Heart right ventricle (tissue), 16 donors: ENCODE results near the gene GM2A. TPM values are rescaled to one million over a fixed set of nuclear protein-coding genes. Genes with fewer than 3 reads are reported as not detected.
A peak's percentile ranks its signal among the peaks of the same experiment; 100 is the strongest.

Experiments
- ATAC-seq, 8 donors: fragments of 200-7000 bp; cut with Tn5 transposase; one replicate each; pipeline ENCODE4 v1.9.1; 2020; ENCODE audit warnings: mild to moderate bottlenecking in 8 of 8, moderate library complexity in 8 of 8, moderate number of reproducible peaks in 1 of 8
- DNase-seq, 2 donors: peaks; one replicate each; pipeline ENCODE4 v3.0.0-alpha.2; 2020
- H3K27ac ChIP-seq, 10 donors: fragments of 200-600 bp; sonication (generic) in 2 of 10; one replicate each; pipeline versions ENCODE4 v1.5.0 to v1.8.0; 2020 to 2022; ENCODE audit warnings: mild to moderate bottlenecking in 3 of 10
- H3K27me3 ChIP-seq, 7 donors: fragments of 200-600 bp; one replicate each; pipeline ENCODE4 v1.8.0; 2021 to 2022; ENCODE audit warnings: mild to moderate bottlenecking in 2 of 7
- H3K36me3 ChIP-seq, 9 donors: fragments of 200-600 bp; sonication (generic) in 1 of 9; one replicate each; pipeline versions ENCODE4 v1.5.0 to v1.8.0; 2020 to 2022; ENCODE audit warnings: mild to moderate bottlenecking in 2 of 9
- H3K4me1 ChIP-seq, 9 donors: fragments of 200-600 bp; sonication (generic) in 1 of 9; one replicate each; pipeline versions ENCODE4 v1.5.0 to v1.8.0; 2020 to 2022; ENCODE audit warnings: mild to moderate bottlenecking in 4 of 9
- H3K4me3 ChIP-seq, 10 donors: fragments of 200-600 bp; sonication (generic) in 2 of 10; one replicate each; pipeline versions ENCODE4 v1.5.0 to v1.8.0; 2020 to 2022; ENCODE audit warnings: mild to moderate bottlenecking in 7 of 10, moderate library complexity in 2 of 10
- H3K9me3 ChIP-seq, 11 donors: fragments of 200-600 bp in 10 of 11; sonication (generic) in 2 of 11; one replicate each; pipeline versions ENCODE4 v1.5.0 to v1.8.0; 2013 to 2022; ENCODE audit warnings: mild to moderate bottlenecking in 2 of 11, control low read depth in 1 of 11, moderate library complexity in 1 of 11
- WGBS, 2 donors: extraction: QIAGEN DNeasy Blood & Tissue Kit; methylation state at CpG; one replicate each; pipeline ENCODE4 v1.1.7; 2013; ENCODE audit warnings: inconsistent platforms in 1 of 2; 5-methylcytosine and 5-hydroxymethylcytosine counted together
- intact Hi-C, 10 donors: fragments of 100-400 bp; cut with DNase I; formaldehyde crosslinking; loops; one replicate each; pipeline versions ENCODE4 v1.11.1 to v1.14.2; 2022
- polyA plus RNA-seq, 2 donors: library from polyadenylated mRNA; stranded (reverse); fragments of 200-250 nt; gene quantifications; one replicate each; pipeline ENCODE4 v1.2.3, GENCODE V29; 2013
- total RNA-seq, 10 donors: library from RNA; stranded (reverse); fragmentation: NEBNext Ultra II Directional in 3 of 10; extraction: Animal tissue kit (Norgen Biotek cat#: 25700) in 3 of 10; gene quantifications; one replicate each; pipeline versions ENCODE4 v1.2.1 to v1.2.4, GENCODE V29; 2021 to 2023
- TF ChIP-seq, protein P1 (sequence below), 9 donors: fragments of 200-600 bp; sonication (generic) in 2 of 9; IDR thresholded peaks; one replicate each; pipeline versions ENCODE4 v1.5.0 to v1.8.0; 2021 to 2022; ENCODE audit warnings: antibody characterized with exemption in 9 of 9, mild to moderate bottlenecking in 5 of 9, moderate library complexity in 1 of 9
- donor health status: Arrhythmogenic right ventricular cardiomyopathy.
- donor health status: ischemic (EF 13 %, LVEDD 7.1; RV severe dilation, severe dysfunction).
- donor health status: healthy with polysubstance abuse.
- donor health status: DM: no; HTN: yes; CAD: no.
- donor health status: DM: no; HTN: no; CAD: no.
- donor health status: ischemic (EF 25% LVEDD 6.9; RV normal size, moderate dysfunction).
- donor health status: ischemic (EF 25% LVEDD 5.7; RV mildly dilated, moderate dysfunction).
- donor health status: healthy.
- donor health status: DM: yes; HTN: yes; CAD: no.
- donor health status: Ischemic cardiomyopathy.
- donor health status: ischemic (EF 35%, LVEDD 5.7; RV mildly dilated, moderate dysfunction).
- donor health status: nonischemic (EF 11% LVEDD 7.7; RV severe dilation, severe dysfunction).
- donor health status: DM: yes; HTN: yes; CAD: no.
- donor health status: PGD.
- donor health status: ischemic (EF 29% LVEDD 5.4; RV normal size, mild dysfunction).
- donor health status: nonischemic (EF 23%, LVEDD 6.1; RV moderate dilation, normal function).

The GM2A gene
- total and polyA plus RNA-seq, 12 donors: 18.1 to 47.1 (median 35.9) TPM

DNA sequence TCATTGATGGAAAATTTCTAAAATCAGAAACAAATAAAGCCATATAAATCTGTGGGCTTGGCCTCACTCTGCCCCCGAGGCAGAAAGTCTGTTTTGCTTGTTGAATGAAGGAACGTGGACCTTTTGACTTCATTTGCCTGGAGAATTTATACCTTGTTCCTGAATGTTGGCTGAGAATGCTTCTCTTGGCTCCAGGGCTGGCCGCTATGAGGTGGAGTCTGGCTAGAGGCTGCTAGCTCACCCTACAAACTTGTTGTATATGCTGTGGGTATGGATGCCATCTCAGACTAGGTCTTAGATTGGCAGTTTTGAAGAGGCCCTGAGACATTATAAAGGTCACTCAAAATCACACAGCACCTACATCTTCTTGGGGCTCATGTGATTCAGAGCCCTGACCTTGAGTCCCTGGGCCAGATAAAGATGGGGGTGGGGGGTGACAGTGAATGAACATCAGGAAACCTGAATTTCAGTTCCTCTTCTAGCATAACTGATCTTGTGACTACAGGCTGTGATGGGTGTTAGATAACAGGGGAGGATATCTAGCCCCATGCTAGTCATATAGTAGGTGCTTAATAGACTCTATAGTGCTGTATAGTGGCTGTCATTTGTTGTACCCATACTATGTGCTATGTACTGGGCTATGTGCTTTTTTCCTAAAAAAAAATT lies 2.8 kb downstream of the GM2A start:
- TF ChIP-seq, protein P1, sequence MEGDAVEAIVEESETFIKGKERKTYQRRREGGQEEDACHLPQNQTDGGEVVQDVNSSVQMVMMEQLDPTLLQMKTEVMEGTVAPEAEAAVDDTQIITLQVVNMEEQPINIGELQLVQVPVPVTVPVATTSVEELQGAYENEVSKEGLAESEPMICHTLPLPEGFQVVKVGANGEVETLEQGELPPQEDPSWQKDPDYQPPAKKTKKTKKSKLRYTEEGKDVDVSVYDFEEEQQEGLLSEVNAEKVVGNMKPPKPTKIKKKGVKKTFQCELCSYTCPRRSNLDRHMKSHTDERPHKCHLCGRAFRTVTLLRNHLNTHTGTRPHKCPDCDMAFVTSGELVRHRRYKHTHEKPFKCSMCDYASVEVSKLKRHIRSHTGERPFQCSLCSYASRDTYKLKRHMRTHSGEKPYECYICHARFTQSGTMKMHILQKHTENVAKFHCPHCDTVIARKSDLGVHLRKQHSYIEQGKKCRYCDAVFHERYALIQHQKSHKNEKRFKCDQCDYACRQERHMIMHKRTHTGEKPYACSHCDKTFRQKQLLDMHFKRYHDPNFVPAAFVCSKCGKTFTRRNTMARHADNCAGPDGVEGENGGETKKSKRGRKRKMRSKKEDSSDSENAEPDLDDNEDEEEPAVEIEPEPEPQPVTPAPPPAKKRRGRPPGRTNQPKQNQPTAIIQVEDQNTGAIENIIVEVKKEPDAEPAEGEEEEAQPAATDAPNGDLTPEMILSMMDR (IDR thresholded peaks at IDR 0.05): no peak
- ATAC-seq (no peak), DNase-seq (no peak)
- peaks cover 0 to 14% (median 4%) of the 10 kb centered on the region in 9 donors for H3K36me3 ChIP-seq
- no peak overlapping the region for H3K27ac ChIP-seq
- no peaks in the 10 kb centered on the region for H3K9me3 ChIP-seq
- H3K4me1 ChIP-seq: peaks cover 0 to 67% (median 33%) of the 10 kb centered on the region in 9 donors
- H3K27me3 ChIP-seq: no peaks in the 10 kb centered on the region
- intact Hi-C loops: no loop called here
- WGBS, 2 donors: 96 to 98% methylated on average over 3 of the region's 3 CpGs
- no peak overlapping the region for H3K4me3 ChIP-seq

DNA sequence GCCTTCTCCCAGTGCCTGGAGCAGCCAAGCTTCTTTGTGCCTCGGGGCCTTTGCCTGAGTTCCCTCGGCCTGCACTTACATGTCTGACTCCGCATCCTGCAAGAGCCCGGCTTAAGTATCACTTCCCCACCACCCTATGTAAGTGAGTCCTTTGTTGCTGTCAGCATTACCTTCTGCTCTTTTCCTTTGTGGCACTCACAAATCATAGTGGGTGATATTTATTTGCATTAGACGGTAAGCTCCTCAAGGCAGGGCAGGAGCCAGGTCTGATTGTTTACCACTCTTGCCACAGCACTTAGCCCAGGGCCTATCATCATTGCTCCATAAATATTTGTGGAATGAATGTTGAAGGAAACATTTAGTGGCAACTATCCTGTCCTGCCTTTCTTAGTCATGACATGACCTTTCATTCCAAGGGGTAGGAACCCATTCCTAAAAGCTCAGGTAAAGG lies 4.8 kb downstream of the GM2A start:
- DNase-seq (no peak), ATAC-seq (no peak)
- TF ChIP-seq, protein P1 (IDR thresholded peaks at IDR 0.05): no peak
- no peaks in the 10 kb centered on the region for H3K9me3 ChIP-seq
- peaks cover 0 to 61% (median 33%) of the 10 kb centered on the region in 9 donors for H3K4me1 ChIP-seq
- H3K27me3 ChIP-seq: no peaks in the 10 kb centered on the region
- H3K4me3 ChIP-seq: no peak overlapping the region
- 85 to 88% methylated on average over 5 of the region's 5 CpGs for WGBS, 2 donors
- H3K36me3 ChIP-seq: peaks cover 0 to 34% (median 4%) of the 10 kb centered on the region in 9 donors
- intact Hi-C loops: no loop called here
- peak overlapping the region in 1 of 10 donors; percentile 45 for H3K27ac ChIP-seq

DNA sequence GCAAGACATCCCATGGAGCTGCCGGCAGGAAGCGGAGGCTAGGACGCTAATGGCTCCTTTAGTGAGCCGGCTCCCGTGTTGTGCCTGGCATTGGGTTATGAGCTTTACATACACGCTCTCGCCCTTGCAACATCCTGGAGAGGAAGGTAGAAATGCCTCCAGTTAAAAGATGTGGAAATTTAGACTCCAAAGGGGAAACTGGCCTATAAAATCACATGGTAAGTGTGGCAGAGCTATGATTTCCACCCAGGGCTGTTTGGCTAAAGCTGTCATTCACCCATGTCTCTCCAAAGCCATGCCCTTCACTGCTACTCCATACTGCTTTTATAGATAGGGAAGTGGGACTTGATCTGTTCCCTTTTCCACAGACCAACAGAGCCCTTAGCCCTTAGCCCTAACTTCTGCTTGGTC lies 5.2 kb downstream of the GM2A start:
- 87 to 94% methylated on average over 7 of the region's 7 CpGs for WGBS, 2 donors
- peaks cover 0 to 60% (median 32%) of the 10 kb centered on the region in 9 donors for H3K4me1 ChIP-seq
- peaks cover 0 to 34% (median 4%) of the 10 kb centered on the region in 9 donors for H3K36me3 ChIP-seq
- DNase-seq (no peak), ATAC-seq (peak in 6 of 8 donors; percentile 32 to 57 (median 42))
- peak overlapping the region in 1 of 10 donors; percentile 45 for H3K27ac ChIP-seq
- intact Hi-C loops: no loop called here
- no peaks in the 10 kb centered on the region for H3K27me3 ChIP-seq
- H3K4me3 ChIP-seq: no peak overlapping the region
- TF ChIP-seq, protein P1 (IDR thresholded peaks at IDR 0.05): no peak
- H3K9me3 ChIP-seq: no peaks in the 10 kb centered on the region

DNA sequence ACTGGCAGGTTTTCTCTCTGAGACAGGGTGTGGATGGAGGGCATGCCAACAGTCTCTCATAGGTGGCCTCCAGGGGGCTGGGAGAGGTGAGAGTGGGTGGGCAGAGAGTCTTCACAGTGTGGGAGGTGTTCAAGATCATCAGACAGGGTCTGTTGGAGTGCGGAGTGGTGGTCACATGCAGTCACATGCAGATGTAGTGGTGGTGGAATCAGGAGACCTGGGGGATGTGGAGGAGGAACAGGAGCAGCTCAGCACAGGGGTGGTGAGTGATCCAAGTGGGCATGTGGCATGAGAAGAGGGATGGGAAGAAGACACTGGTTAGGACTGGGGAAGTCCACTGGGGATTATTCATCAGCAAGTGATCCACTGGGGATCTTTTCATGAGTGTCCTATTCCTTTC lies 5.8 kb downstream of the GM2A start:
- DNase-seq (no peak), ATAC-seq (no peak)
- Histone ChIP-seq H3K4me3 (no peak overlapping the region), H3K9me3 (no peaks in the 10 kb centered on the region), H3K27ac (peak overlapping the region in 1 of 10 donors; percentile 53), H3K4me1 (peaks cover 0 to 57% (median 26%) of the 10 kb centered on the region in 9 donors), H3K36me3 (peaks cover 0 to 40% (median 4%) of the 10 kb centered on the region in 9 donors), H3K27me3 (no peaks in the 10 kb centered on the region)
- WGBS, 2 donors: 59 to 92% methylated on average over 1 of the region's 1 CpG
- intact Hi-C loops: no loop called here
- TF ChIP-seq, protein P1 (IDR thresholded peaks at IDR 0.05): no peak
